ENCODE results near the gene ART5.
"Not testable (repeated sequence)": the region's sequence is repeated elsewhere in the genome, so short reads cannot be mapped to it uniquely, and the experiment has no call there.

DNA sequence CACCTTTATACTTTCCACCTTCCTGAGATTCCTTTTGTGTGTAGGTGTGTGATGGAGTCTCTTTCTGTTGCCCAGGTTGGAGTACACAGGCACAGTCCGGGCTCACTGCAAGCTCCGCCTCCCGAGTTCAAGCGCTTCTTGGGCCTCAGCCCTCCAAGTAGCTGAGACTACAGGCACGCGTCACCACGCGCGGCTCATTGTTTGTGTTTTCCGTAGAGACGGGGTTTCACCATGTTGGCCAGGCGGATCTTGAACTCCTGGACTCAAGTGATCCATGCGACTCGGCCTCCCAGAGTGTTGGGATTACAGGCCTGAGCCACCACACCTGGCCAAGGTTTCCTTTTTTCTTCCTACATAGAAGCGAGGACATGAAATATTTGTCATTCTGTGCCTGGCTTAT is 44.0 kb downstream of the ART5 start:
- TF ChIP-seq POLR2A (IDR thresholded peaks at IDR 0.05; ENCODE audit: low read depth, low read length); POLR2AphosphoS5 (IDR thresholded peaks at IDR 0.05; ENCODE audit: low read depth, low read length); POU2F2 (IDR thresholded peaks at IDR 0.05; ENCODE audit: low read depth, low read length); TAF1 (IDR thresholded peaks at IDR 0.05; ENCODE audit: low read depth, low read length); SPI1 (IDR thresholded peaks at IDR 0.05; ENCODE audit: low read depth, low read length); PAX5 (IDR thresholded peaks at IDR 0.05; ENCODE audit: insufficient read depth, low read length, severe bottlenecking): not testable (repeated sequence)
